IMR-90 (cell line): Measurements from ENCODE around the gene SLC47A2.

Source experiments
- CEBPB ChIP-seq: IDR thresholded peaks from 2 replicates; pipeline ENCODE4 v1.6.1; 2012; ENCODE audit warnings: low read depth, low read length, improper control_type of control experiment
- CTCF ChIP-seq: conservative IDR thresholded peaks from 2 replicates; pipeline ENCODE4 v1.5.1; 2012; ENCODE audit warnings: mild to moderate bottlenecking, low read depth, low read length, improper control_type of control experiment
- FOS ChIP-seq: fragments of 150-350 bp; IDR thresholded peaks from 2 replicates; pipeline ENCODE4 v1.6.1; 2016; ENCODE audit warnings: low read depth, low read length
- MAFK ChIP-seq: IDR thresholded peaks from 2 replicates; pipeline ENCODE4 v1.6.1; 2012; ENCODE audit warnings: low read depth, low read length, improper control_type of control experiment
- POLR2A ChIP-seq: IDR thresholded peaks from 2 replicates; pipeline ENCODE4 v1.6.1; 2012; ENCODE audit warnings: mild to moderate bottlenecking, low read depth, low read length
- RAD21 ChIP-seq: IDR thresholded peaks from 2 replicates; pipeline ENCODE4 v1.6.1; 2012; ENCODE audit warnings: low read length, improper control_type of control experiment
- RFX5 ChIP-seq: IDR thresholded peaks from 2 replicates; pipeline ENCODE4 v1.8.0; 2012; ENCODE audit warnings: low read depth, mild to moderate bottlenecking, low read length, moderate library complexity
- SMC3 ChIP-seq: fragments of 150-350 bp; IDR thresholded peaks from 2 replicates; pipeline ENCODE4 v1.6.1; 2016; ENCODE audit warnings: low read depth, mild to moderate bottlenecking, antibody characterized with exemption, low read length, moderate library complexity
- USF2 ChIP-seq: fragments of 150-350 bp; IDR thresholded peaks from 2 replicates; pipeline ENCODE4 v1.6.1; 2017; ENCODE audit warnings: mild to moderate bottlenecking, antibody characterized with exemption, low read length, low read depth

- TF ChIP-seq CTCF, result peak; percentile 80
- peak; percentile 70 for TF ChIP-seq RAD21
- TF ChIP-seq POLR2A, result no peak
- TF ChIP-seq RFX5, result no peak
- TF ChIP-seq MAFK, result no peak
- no peak for TF ChIP-seq USF2
- TF ChIP-seq FOS, result no peak
- TF ChIP-seq SMC3, result peak; percentile 83
- TF ChIP-seq CEBPB, result no peak
Observed at GRCh38 chr17:19762515-19762961, 46.2 kb upstream of the SLC47A2 start.
